AG04449 (cell line): Measurements from ENCODE around the gene POLE4.

Source experiments
- CTCF ChIA-PET: fragments of 350-600 bp; formaldehyde crosslinking; extraction: SDS; loops from one replicate; lab custom pipeline; 2021; ENCODE audit warnings: antibody characterized with exemption; lab: Yijun Ruan, JAX
- POLR2A ChIA-PET: fragments of 400-600, 350-600 bp; formaldehyde crosslinking; extraction: SDS; loops from one replicate; lab custom pipeline; 2020; ENCODE audit warnings: antibody characterized with exemption, inconsistent platforms; lab: Yijun Ruan, JAX
- DNase-seq: peaks from one replicate; pipeline ENCODE4 v3.0.0-alpha.2; 2010; ENCODE audit warnings: low read depth, low spot score
- H3K4me3 ChIP-seq: 2 replicates; pipeline ENCODE4 v1.5.1; 2011; ENCODE audit warnings: low read depth, mild to moderate bottlenecking, control low read depth, low read length
- TF ChIP-seq, protein P1 (sequence below): IDR thresholded peaks from one replicate; pipeline ENCODE4 v1.5.1; 2011; ENCODE audit warnings: mild to moderate bottlenecking, moderate library complexity, low read length, control low read depth, inconsistent platforms; ENCODE audit not compliant: insufficient read depth; ENCODE audit errors: missing control alignments

POLE4 gene

DNA sequence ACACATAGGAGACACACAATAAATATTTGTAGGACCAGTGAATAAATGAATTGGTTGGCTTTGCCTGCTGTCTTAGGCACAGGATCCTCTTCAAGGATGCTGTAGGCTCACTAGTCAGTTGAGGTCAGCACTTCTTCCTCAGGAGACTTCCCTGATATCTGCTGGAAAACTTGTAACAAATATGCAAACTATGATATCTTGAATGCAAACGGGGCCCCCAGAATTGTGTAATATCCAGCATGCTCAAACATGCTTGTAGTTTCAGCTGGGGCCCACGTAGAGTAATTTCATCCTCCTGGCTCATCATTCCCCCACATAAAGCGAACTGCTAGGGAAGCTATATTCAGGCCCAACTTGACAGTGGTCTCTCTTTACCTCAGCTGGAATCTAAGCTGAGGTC lies 43.6 kb downstream of the POLE4 start:
- no peak overlapping the region for H3K4me3 ChIP-seq
- peak; percentile 34 for DNase-seq
- TF ChIP-seq, protein P1, sequence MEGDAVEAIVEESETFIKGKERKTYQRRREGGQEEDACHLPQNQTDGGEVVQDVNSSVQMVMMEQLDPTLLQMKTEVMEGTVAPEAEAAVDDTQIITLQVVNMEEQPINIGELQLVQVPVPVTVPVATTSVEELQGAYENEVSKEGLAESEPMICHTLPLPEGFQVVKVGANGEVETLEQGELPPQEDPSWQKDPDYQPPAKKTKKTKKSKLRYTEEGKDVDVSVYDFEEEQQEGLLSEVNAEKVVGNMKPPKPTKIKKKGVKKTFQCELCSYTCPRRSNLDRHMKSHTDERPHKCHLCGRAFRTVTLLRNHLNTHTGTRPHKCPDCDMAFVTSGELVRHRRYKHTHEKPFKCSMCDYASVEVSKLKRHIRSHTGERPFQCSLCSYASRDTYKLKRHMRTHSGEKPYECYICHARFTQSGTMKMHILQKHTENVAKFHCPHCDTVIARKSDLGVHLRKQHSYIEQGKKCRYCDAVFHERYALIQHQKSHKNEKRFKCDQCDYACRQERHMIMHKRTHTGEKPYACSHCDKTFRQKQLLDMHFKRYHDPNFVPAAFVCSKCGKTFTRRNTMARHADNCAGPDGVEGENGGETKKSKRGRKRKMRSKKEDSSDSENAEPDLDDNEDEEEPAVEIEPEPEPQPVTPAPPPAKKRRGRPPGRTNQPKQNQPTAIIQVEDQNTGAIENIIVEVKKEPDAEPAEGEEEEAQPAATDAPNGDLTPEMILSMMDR, result no peak
- CTCF ChIA-PET, result interaction anchor here (0.9 kb wide), 1 partner anchor 9 kb away, joined by 3 read pairs; no protein-coding TSS in a partner anchor
- POLR2A ChIA-PET, result no interaction called here

DNA sequence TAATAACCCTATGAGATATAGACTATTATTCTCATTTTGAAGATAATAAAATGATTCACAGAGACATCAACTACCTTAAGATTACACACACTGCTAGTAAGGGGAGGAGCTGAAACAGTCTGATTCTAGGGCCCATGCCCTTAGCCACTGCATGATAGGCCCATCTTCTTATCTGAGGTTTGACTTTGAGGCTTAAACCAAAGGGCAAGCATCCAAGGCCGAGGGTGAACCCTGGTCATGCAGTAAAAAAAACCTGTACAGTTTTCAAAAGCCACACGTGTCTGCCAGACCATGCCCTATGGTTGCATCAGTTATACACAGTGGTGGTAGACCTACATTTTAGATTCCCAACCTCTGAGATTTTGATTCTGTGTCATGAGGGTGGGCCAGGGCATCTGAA lies 44.8 kb downstream of the POLE4 start:
- no peak overlapping the region for H3K4me3 ChIP-seq
- ChIA-PET CTCF (interaction anchor here (0.6 to 0.9 kb wide), 2 partner anchors 10 to 84 kb away, joined by 3 read pairs; no protein-coding TSS in a partner anchor), POLR2A (no interaction called here)
- no peak for DNase-seq
- TF ChIP-seq, protein P1, result no peak

DNA sequence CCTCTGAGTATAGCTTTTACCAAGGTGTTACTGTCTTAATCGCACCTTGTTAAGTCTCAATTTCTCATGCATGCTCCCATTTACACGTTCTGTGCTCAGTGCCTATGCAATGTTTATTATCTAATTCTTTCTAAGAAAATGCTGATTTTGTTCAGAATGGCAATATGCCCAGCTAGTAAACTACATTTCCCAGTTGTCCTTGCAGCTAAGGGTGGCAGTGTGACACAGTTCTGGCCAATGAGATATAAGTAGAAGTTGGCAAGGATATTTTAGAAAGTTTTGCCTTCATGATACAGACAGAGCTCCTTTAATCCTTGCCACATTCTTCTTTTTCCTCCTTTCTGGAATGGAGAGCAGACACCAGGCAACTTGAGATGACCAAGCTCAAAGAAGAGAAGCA lies 45.3 kb downstream of the POLE4 start:
- DNase-seq, result no peak
- CTCF ChIA-PET, result interaction anchor here (0.6 kb wide), 1 partner anchor 84 kb away, joined by 3 read pairs; no protein-coding TSS in a partner anchor
- POLR2A ChIA-PET, result no interaction called here
- no peak overlapping the region for H3K4me3 ChIP-seq
- TF ChIP-seq, protein P1, result no peak

DNA sequence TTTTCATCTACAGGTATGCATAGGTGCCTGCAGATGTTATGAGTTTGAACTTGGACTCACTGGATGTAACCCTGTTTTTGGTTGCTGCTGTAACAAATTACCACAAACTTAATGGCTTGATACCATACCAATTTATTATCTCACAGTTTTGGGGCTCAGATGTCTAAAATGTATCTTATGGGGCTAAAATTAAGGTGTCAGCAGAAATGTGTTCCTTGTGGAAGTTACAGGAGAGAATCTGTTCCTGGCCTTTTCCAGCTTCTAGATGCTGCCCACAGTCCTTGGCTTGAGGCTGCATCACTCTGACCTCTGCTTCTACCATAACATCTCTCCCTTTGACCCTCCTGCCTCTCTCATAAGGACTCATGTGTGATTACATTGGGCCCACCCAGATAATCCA lies 47.6 kb downstream of the POLE4 start:
- no peak for DNase-seq
- H3K4me3 ChIP-seq, result no peak overlapping the region
- ChIA-PET POLR2A (no interaction called here), CTCF (interaction anchor here (2.2 kb wide), 1 partner anchor 87 kb away, joined by 4 read pairs; no protein-coding TSS in a partner anchor)
- TF ChIP-seq, protein P1, result no peak

DNA sequence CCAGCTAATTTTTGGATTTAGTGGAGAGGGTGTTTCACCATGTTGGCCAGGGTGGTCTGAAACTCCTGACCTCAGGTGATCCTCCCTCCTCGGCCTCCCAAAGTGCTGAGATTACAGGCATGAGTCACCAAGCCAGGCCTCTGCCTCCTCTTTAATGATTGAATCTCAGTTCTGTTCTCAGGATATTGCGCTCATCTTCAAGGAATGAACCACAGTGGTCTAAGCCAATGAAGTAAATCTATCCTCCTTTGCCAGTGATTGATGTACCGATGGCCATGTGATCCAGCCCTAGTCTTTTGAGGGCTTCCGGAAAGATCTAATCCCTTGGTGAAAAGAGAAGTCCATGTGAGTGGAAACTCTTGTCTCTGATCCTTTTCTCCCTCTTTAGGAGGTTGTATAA lies 48.6 kb downstream of the POLE4 start:
- TF ChIP-seq, protein P1, result no peak
- CTCF ChIA-PET, result interaction anchor here (2.2 kb wide), 1 partner anchor 88 kb away, joined by 4 read pairs; no protein-coding TSS in a partner anchor
- DNase-seq, result no peak
- POLR2A ChIA-PET, result no interaction called here
- H3K4me3 ChIP-seq, result no peak overlapping the region

DNA sequence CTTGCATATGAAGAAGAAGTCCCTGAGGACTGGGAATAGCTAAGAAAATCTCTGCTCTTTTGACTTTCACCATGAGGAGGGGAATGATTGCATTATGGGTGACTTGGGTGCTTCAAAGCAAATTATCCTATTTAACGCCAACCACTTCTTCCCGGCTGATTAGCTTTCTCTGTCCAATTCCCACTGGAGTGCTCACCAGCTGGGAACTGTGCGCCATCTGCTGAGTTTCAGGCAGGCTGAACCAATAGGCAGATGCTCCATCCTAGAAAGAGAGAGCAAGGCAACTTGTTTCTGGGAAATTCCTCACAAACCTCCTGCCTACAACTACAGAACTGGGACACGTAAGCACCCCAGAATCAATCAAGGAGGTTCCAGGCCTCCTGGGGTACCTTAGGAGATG lies 49.4 kb downstream of the POLE4 start:
- no peak overlapping the region for H3K4me3 ChIP-seq
- TF ChIP-seq, protein P1, result no peak
- CTCF ChIA-PET, result interaction anchor here (2.2 kb wide), 1 partner anchor 89 kb away, joined by 4 read pairs; no protein-coding TSS in a partner anchor
- no peak for DNase-seq
- POLR2A ChIA-PET, result no interaction called here
